Activated CD8-positive, alpha-beta T cell treated with anti-CD3 and anti-CD28 coated beads, Interleukin-2, amount 10 ng/mL, durations not matched to agents 7 days and 5 days (primary cell): ENCODE measurements around the gene NES. TPM values are rescaled to one million over a fixed set of nuclear protein-coding genes. Genes with fewer than 3 reads are reported as not detected.
A peak's percentile ranks its signal among the peaks of the same experiment; 100 is the strongest.

Experiments
- ATAC-seq: fragments of 150-1000 bp; cut with Tn5 transposase; one replicate; pipeline ENCODE4 v1.10.0; 2021; ENCODE audit warnings: moderate library complexity
- CTCF ChIA-PET: fragments of 350-600 bp; sonication (Branson Sonifier 250); formaldehyde crosslinking; loops from one replicate; lab custom pipeline; 2021; ENCODE audit warnings: antibody characterized with exemption; lab: Charles Lee
- POLR2A ChIA-PET: fragments of 350-600 bp; sonication (Branson Sonifier 250); formaldehyde crosslinking; loops from one replicate; lab custom pipeline; 2021; ENCODE audit warnings: antibody characterized with exemption; lab: Charles Lee
- DNase-seq: peaks from one replicate; pipeline ENCODE4 v3.0.0-alpha.2; 2020
- H3K27ac Mint-ChIP-seq: one replicate; pipeline ENCODE4 v1.8.0; 2021; ENCODE audit warnings: mild to moderate bottlenecking, mixed read lengths
- H3K27me3 Mint-ChIP-seq: one replicate; pipeline ENCODE4 v1.8.0; 2021; ENCODE audit warnings: low read depth, mixed read lengths
- H3K36me3 Mint-ChIP-seq: one replicate; pipeline ENCODE4 v1.8.0; 2021; ENCODE audit warnings: low read depth, mixed read lengths
- H3K4me1 Mint-ChIP-seq: one replicate; pipeline ENCODE4 v1.8.0; 2021; ENCODE audit warnings: low read depth, mixed read lengths
- H3K4me3 Mint-ChIP-seq: one replicate; pipeline ENCODE4 v1.8.0; 2021; ENCODE audit warnings: mild to moderate bottlenecking, mixed read lengths
- H3K9me3 Mint-ChIP-seq: one replicate; pipeline ENCODE4 v1.8.0; 2022; ENCODE audit warnings: mixed read lengths; ENCODE audit not compliant: insufficient read depth
- total RNA-seq, 2 experiments: library from RNA; stranded (reverse); gene quantifications; one replicate each; pipeline ENCODE4 v1.2.3, GENCODE V29; 2021

The NES gene
- total RNA-seq, 2 experiments from 2014 or later = not detected

DNA sequence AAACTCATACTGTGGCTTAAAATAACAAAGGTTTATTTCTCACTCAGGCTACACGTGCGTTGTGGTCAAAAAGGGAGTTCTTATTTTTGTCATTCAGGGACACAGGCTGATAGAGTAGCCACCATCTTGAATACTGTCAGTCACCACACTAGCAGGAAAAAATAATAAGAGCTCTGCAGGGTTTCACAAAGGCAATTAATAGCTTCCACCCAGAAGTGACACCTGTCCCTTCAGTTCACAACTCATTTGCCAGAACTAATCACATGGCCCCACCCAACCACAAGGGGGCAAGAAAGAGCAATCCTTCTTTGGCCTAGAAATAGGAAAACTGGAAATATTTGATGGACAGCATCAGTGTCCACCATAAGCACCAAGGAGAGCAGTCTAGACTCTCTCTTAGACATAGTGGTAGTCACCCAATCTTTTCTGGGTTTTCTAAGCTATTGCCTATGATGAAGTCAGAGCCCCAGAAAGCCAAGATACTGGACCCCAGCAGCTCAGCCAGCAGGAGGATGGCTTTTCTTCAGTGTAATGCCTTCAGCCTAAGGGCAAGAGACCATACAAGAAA is 49.8 kb downstream of the NES start:
- DNase-seq (peak; percentile 63), ATAC-seq (no peak)
- no peak overlapping the region for H3K4me3 Mint-ChIP-seq
- peaks cover 12% of the 10 kb centered on the region for H3K4me1 Mint-ChIP-seq
- H3K27me3 Mint-ChIP-seq = peaks cover 53% of the 10 kb centered on the region
- no peaks in the 10 kb centered on the region for H3K36me3 Mint-ChIP-seq
- ChIA-PET POLR2A (interaction anchor here (0.7 to 1.0 kb wide), 2 partner anchors 15 to 31 kb away, joined by 3 read pairs; no protein-coding TSS in a partner anchor), CTCF (interaction anchor here (0.6 to 6.6 kb wide), 35 partner anchors 11 to 417 kb away, joined by 3 to 240 read pairs (median 9); partner anchors contain the start of genes CRABP2, NAXE and NTRK1)
- no peaks in the 10 kb centered on the region for H3K9me3 Mint-ChIP-seq
- no peak overlapping the region for H3K27ac Mint-ChIP-seq

DNA sequence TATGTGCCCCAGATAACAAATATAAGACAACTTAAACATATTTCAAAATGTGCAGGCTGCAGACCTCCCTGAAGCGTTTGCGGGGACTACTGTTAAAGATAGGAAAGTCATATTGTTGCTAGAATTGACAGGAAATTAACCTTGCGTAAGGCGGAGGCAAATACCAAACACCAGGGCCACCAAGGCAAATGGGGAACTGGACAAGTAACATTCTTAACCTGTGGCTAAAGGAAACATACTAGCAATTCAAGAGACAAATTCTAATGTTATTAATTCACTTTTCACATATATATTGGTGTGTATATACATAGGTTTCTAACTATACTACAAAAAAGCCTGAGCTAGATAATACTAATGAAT is 51.1 kb downstream of the NES start:
- POLR2A ChIA-PET = no interaction called here
- no peak for DNase-seq
- Mint-ChIP-seq H3K27me3 (peaks cover 49% of the 10 kb centered on the region), H3K9me3 (no peaks in the 10 kb centered on the region), H3K27ac (no peak overlapping the region), H3K4me1 (peaks cover 12% of the 10 kb centered on the region), H3K36me3 (no peaks in the 10 kb centered on the region), H3K4me3 (no peak overlapping the region)
- no peak for ATAC-seq
- CTCF ChIA-PET = interaction anchor here (0.5 to 6.6 kb wide), 25 partner anchors 12 to 419 kb away, joined by 3 to 240 read pairs (median 11); partner anchors contain the start of genes CRABP2, ISG20L2, METTL25B and NAXE

DNA sequence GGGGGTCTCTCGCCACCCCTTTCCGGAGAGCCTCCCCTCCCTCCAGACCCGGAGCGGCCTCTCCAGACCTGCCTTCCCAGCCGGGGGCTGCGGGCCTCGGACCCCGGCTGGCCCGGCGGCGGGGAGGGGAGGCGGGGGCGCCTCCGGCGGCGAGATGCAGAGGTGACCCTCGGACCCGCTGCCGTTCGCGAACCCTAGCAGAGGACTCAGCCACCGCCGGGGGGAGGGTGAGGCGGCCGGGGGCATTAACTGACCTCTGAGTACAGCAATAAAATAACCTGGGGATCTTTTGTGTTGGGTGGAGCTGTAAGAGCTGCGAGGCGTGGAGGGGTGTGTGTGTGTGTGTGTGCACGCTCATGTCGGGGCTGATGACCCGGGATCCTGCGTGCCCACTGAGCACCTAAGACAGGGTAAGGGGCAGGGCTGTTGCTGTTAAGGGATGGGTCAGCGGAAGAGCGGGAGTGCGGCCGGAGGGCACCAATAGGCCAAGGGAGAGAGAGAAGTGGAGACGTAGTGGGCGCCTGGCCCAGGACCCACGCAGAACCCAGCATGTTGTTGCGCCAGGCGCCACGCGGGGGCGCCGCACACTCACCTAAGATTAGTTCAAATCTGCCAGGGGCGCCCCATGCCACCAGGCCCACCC is 51.6 kb downstream of the NES start:
- Mint-ChIP-seq H3K27ac (no peak overlapping the region), H3K27me3 (peaks cover 47% of the 10 kb centered on the region), H3K4me3 (peak overlapping the region; percentile 40), H3K4me1 (peaks cover 12% of the 10 kb centered on the region), H3K36me3 (no peaks in the 10 kb centered on the region), H3K9me3 (no peaks in the 10 kb centered on the region)
- ATAC-seq (peak; percentile 57), DNase-seq (peak; percentile 70)
- CTCF ChIA-PET = interaction anchor here (0.7 to 6.6 kb wide), 18 partner anchors 9 to 179 kb away, joined by 3 to 240 read pairs (median 18); partner anchors contain the start of genes BCAN, CRABP2, ISG20L2 and METTL25B
- POLR2A ChIA-PET = no interaction called here

- Mint-ChIP-seq H3K36me3 (no peaks in the 10 kb centered on the region), H3K4me3 (no peak overlapping the region), H3K9me3 (no peaks in the 10 kb centered on the region), H3K27me3 (peaks cover 51% of the 10 kb centered on the region), H3K4me1 (peaks cover 12% of the 10 kb centered on the region), H3K27ac (no peak overlapping the region)
- ChIA-PET POLR2A (interaction anchor here (0.6 to 0.8 kb wide), 2 partner anchors 163 to 202 kb away, joined by 3 to 4 read pairs; no protein-coding TSS in a partner anchor), CTCF (interaction anchor here (0.6 to 6.6 kb wide), 33 partner anchors 10 to 270 kb away, joined by 3 to 240 read pairs (median 6); partner anchors contain the start of genes BCAN, CRABP2, INSRR and NAXE)
- DNase-seq (no peak), ATAC-seq (no peak)
These were observed 52.3 kb downstream of the NES start for GRCh38 chr1:156624814-156625435.

- Mint-ChIP-seq H3K4me1 (peaks cover 14% of the 10 kb centered on the region), H3K9me3 (no peaks in the 10 kb centered on the region), H3K27me3 (peaks cover 54% of the 10 kb centered on the region), H3K4me3 (no peak overlapping the region), H3K36me3 (no peaks in the 10 kb centered on the region), H3K27ac (no peak overlapping the region)
- POLR2A ChIA-PET = interaction anchor here (0.5 to 0.8 kb wide), 3 partner anchors 66 to 203 kb away, joined by 3 to 4 read pairs (median 3); no protein-coding TSS in a partner anchor
- peak; percentile 42 for DNase-seq
- peak; percentile 74 for ATAC-seq
- CTCF ChIA-PET = interaction anchor here (0.6 to 6.6 kb wide), 35 partner anchors 10 to 269 kb away, joined by 3 to 240 read pairs (median 5); partner anchors contain the start of genes BCAN, CRABP2, INSRR and NAXE
These were observed 53.0 kb downstream of the NES start for GRCh38 chr1:156623946-156624813.

GRCh38 chr1:156622581-156623297 is 54.5 kb downstream of the NES start:
- H3K27me3 Mint-ChIP-seq = peaks cover 53% of the 10 kb centered on the region
- POLR2A ChIA-PET = no interaction called here
- DNase-seq (no peak), ATAC-seq (no peak)
- no peaks in the 10 kb centered on the region for H3K9me3 Mint-ChIP-seq
- H3K27ac Mint-ChIP-seq = no peak overlapping the region
- H3K4me1 Mint-ChIP-seq = peaks cover 17% of the 10 kb centered on the region
- no peaks in the 10 kb centered on the region for H3K36me3 Mint-ChIP-seq
- CTCF ChIA-PET = interaction anchor here (1.0 to 6.6 kb wide), 10 partner anchors 11 to 237 kb away, joined by 4 to 240 read pairs (median 12); partner anchors contain the start of genes BCAN and CRABP2
- H3K4me3 Mint-ChIP-seq = no peak overlapping the region

DNA sequence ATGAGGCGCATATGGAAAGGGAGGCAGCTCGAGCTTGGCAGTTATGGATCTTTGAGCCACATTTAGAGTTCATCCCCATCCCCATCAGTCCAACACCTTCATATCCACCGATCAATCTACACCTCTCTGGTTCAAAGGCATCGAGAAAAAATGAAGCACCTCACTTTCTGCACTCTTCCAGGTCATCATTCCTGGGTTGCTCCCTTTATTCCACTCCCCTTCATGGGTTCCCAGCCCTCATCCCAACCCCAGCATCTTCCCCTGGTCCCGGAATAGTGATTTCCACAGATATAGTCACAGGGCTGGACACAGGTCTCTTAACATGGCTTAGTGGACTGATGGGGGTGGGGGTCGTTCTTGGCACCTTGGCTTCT is 57.6 kb downstream of the NES start:
- ChIA-PET CTCF (interaction anchor here (0.7 to 3.0 kb wide), 13 partner anchors 8 to 234 kb away, joined by 3 to 19 read pairs (median 8); partner anchors contain the start of gene CRABP2), POLR2A (no interaction called here)
- H3K27ac Mint-ChIP-seq = no peak overlapping the region
- H3K4me1 Mint-ChIP-seq = peaks cover 8% of the 10 kb centered on the region
- no peaks in the 10 kb centered on the region for H3K36me3 Mint-ChIP-seq
- H3K4me3 Mint-ChIP-seq = no peak overlapping the region
- no peak for DNase-seq
- H3K27me3 Mint-ChIP-seq = peaks cover 58% of the 10 kb centered on the region
- ATAC-seq = no peak
- H3K9me3 Mint-ChIP-seq = no peaks in the 10 kb centered on the region

DNA sequence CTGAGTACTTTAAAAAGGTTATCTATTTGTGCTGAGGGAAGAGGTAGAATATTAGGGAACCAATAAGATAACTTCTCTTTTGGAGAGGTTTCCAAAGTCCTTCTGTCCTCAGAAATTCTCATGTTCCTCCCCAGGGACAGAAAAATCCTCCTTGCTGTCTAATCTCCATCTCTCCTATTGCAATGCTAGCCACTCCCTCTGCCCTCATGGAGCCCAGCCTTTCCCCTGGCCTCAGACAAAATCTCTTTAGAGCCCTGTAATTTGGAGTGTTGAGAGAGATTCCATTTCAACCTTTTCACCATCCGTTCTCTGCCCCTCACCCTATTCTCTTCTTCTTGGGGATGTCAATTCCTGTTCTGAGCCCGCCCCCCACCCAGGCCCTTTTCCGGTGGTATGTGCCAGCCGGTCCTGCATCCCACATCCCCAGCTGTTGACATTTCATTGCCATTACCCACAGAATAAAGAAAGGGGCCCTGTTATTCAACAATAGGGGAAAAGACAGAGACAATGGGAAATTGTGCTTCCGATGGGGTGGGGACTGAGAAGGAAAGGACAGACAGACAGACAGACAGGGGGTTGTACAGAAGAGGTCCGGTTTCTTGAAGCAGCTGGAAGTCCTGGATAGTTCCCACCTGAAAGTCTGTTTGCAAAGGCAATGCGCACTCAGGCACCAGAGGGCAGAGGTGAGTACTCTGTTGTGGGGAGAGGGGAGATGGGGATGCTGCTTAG is 58.2 kb downstream of the NES start, which contains the start of gene HAPLN2:
Gene HAPLN2, plus strand, starts transcription at position 563 of the 729 bp plus-strand sequence. CDS start 4,076 bp downstream, outside the sequence.
- Mint-ChIP-seq H3K27ac (no peak within 1 kb of the TSS), H3K9me3 (no peaks in the 10 kb centered on the region), H3K36me3 (no peaks in the 10 kb centered on the region), H3K27me3 (peaks cover 58% of the 10 kb centered on the region), H3K4me1 (peaks cover 5% of the 10 kb centered on the region), H3K4me3 (no peak within 1 kb of the TSS)
- ATAC-seq (no peak), DNase-seq (peak; percentile 37)
- POLR2A ChIA-PET = no interaction called here
- CTCF ChIA-PET = interaction anchor here (0.7 to 3.0 kb wide), 12 partner anchors 8 to 233 kb away, joined by 3 to 19 read pairs (median 6); partner anchors contain the start of gene CRABP2
